Hematopoietic multipotent progenitor cell treated with erythropoietin and hydrocortisone succinate and interleukin-3 and kit ligand, for 6 days (in vitro differentiated cells): ENCODE data around the gene GRIA3.

Experiments
- DNase-seq: peaks from one replicate; pipeline ENCODE4 v3.0.0-alpha.2; 2015

The GRIA3 gene

GRCh38 chrX:123184219-123184865 is at the start of gene GRIA3:
Gene GRIA3, plus strand, starts transcription at chrX:123184278. Its CDS starts 258 bp downstream, at chrX:123184536.
- DNase-seq = peak; percentile 8

- no peak for DNase-seq
These were observed 45.6 kb upstream of the GRIA3 start for GRCh38 chrX:123138473-123138872.

- no peak for DNase-seq
These were observed 43.6 kb upstream of the GRIA3 start for GRCh38 chrX:123140454-123140853.

- no peak for DNase-seq
These were observed 43.2 kb upstream of the GRIA3 start for GRCh38 chrX:123140904-123141303.

GRCh38 chrX:123153846-123154335 is 30.2 kb upstream of the GRIA3 start:
- DNase-seq = no peak

- DNase-seq = no peak
These were observed 28.8 kb upstream of the GRIA3 start for GRCh38 chrX:123155327-123155726.

- no peak for DNase-seq
These were observed 26.5 kb upstream of the GRIA3 start for GRCh38 chrX:123157586-123157985.

- no peak for DNase-seq
These were observed 24.7 kb upstream of the GRIA3 start for GRCh38 chrX:123159403-123159802.

- DNase-seq = no peak
These were observed 16.5 kb upstream of the GRIA3 start for GRCh38 chrX:123167621-123168020.

GRCh38 chrX:123169247-123169901 is 14.7 kb upstream of the GRIA3 start:
- DNase-seq = no peak

GRCh38 chrX:123170546-123170945 is 13.5 kb upstream of the GRIA3 start:
- peak; percentile 68 for DNase-seq

- peak; percentile 24 for DNase-seq
These were observed 12.3 kb upstream of the GRIA3 start for GRCh38 chrX:123171781-123172180.

- DNase-seq = peak; percentile 80
These were observed 11.2 kb upstream of the GRIA3 start for GRCh38 chrX:123172869-123173268.

GRCh38 chrX:123173833-123174232 is 10.2 kb upstream of the GRIA3 start:
- DNase-seq = peak; percentile 50

- DNase-seq = no peak
These were observed 8.5 kb upstream of the GRIA3 start for GRCh38 chrX:123175366-123176122.

GRCh38 chrX:123181233-123181914 is 2.7 kb upstream of the GRIA3 start:
- no peak for DNase-seq

- no peak for DNase-seq
These were observed 793 bp downstream of the GRIA3 start for GRCh38 chrX:123184866-123185276.

GRCh38 chrX:123185721-123186120 is 1.6 kb downstream of the GRIA3 start:
- DNase-seq = no peak

- DNase-seq = no peak
These were observed 2.7 kb downstream of the GRIA3 start for GRCh38 chrX:123186801-123187200.

- no peak for DNase-seq
These were observed 4.0 kb downstream of the GRIA3 start for GRCh38 chrX:123188081-123188480.

GRCh38 chrX:123189338-123189737 is 5.3 kb downstream of the GRIA3 start:
- no peak for DNase-seq

GRCh38 chrX:123190096-123190495 is 6.0 kb downstream of the GRIA3 start:
- DNase-seq = no peak

GRCh38 chrX:123193101-123193500 is 9.0 kb downstream of the GRIA3 start:
- no peak for DNase-seq
